KMS-11 (cell line): ENCODE measurements around the gene REPIN1.
A peak's percentile ranks its signal among the peaks of the same experiment; 100 is the strongest.

Source experiments
- H2AFZ ChIP-seq: fragments of 200-600 bp; sonication (generic); 2 replicates; pipeline ENCODE4 v1.6.1; 2016; ENCODE audit warnings: antibody characterized with exemption, mixed run types, low read depth
- H3K27ac ChIP-seq: fragments of 200-600 bp; sonication (generic); 2 replicates; pipeline ENCODE4 v1.6.1; 2016; ENCODE audit warnings: mild to moderate bottlenecking, mixed run types
- H3K27me3 ChIP-seq: fragments of 200-600 bp; sonication (generic); 2 replicates; pipeline ENCODE4 v1.6.1; 2017; ENCODE audit warnings: mild to moderate bottlenecking, low read depth, mixed run types, moderate library complexity; ENCODE audit not compliant: insufficient read depth
- H3K36me3 ChIP-seq: fragments of 200-600 bp; sonication (generic); 2 replicates; pipeline ENCODE4 v1.6.1; 2017; ENCODE audit warnings: mild to moderate bottlenecking, mixed run types; ENCODE audit not compliant: insufficient read depth
- H3K4me1 ChIP-seq: fragments of 200-600 bp; sonication (generic); 2 replicates; pipeline ENCODE4 v1.6.1; 2016; ENCODE audit warnings: mild to moderate bottlenecking, low read depth, mixed run types; ENCODE audit not compliant: poor library complexity, severe bottlenecking
- H3K4me2 ChIP-seq: fragments of 200-600 bp; sonication (generic); 2 replicates; pipeline ENCODE4 v1.7.0; 2016; ENCODE audit warnings: mild to moderate bottlenecking, mixed run types
- H3K4me3 ChIP-seq: fragments of 200-600 bp; sonication (generic); IDR thresholded peaks from 2 replicates; pipeline ENCODE4 v1.6.1; 2017; ENCODE audit warnings: low read depth, low read length, mixed read lengths; ENCODE audit not compliant: insufficient read depth
- H3K79me2 ChIP-seq: fragments of 200-600 bp; sonication (generic); 2 replicates; pipeline ENCODE4 v1.6.1; 2016; ENCODE audit warnings: low read depth, mixed run types; ENCODE audit not compliant: insufficient read depth
- H3K9ac ChIP-seq: fragments of 200-600 bp; sonication (generic); 2 replicates; pipeline ENCODE4 v1.6.1; 2016; ENCODE audit warnings: mild to moderate bottlenecking, mixed run types
- H4K20me1 ChIP-seq: fragments of 200-600 bp; sonication (generic); 2 replicates; pipeline ENCODE4 v1.6.1; 2016; ENCODE audit warnings: mild to moderate bottlenecking, mixed run types; ENCODE audit not compliant: insufficient read depth
- CTCF ChIP-seq: fragments of 200-600 bp; sonication (generic); conservative IDR thresholded peaks from 2 replicates; pipeline ENCODE4 v1.6.1; 2017; ENCODE audit warnings: low read depth, mild to moderate bottlenecking, antibody characterized with exemption, low read length, moderate library complexity, mixed read lengths

Gene REPIN1

GRCh38 chr7:150404172-150404804 lies 35.7 kb downstream of the REPIN1 start:
- TF ChIP-seq CTCF, result no peak
- H3K27ac ChIP-seq, result peak overlapping the region; percentile 93

GRCh38 chr7:150404805-150405583 lies 36.4 kb downstream of the REPIN1 start:
- peak overlapping the region; percentile 93 for H3K27ac ChIP-seq
- no peaks in the 10 kb centered on the region for H4K20me1 ChIP-seq
- H3K9ac ChIP-seq, result peak overlapping the region; percentile 97
- peak overlapping the region; percentile 62 for H3K4me3 ChIP-seq
- no peak for TF ChIP-seq CTCF
- peaks cover 76% of the 10 kb centered on the region for H3K4me1 ChIP-seq
- peaks cover under 1% of the 10 kb centered on the region; the same call in 1 of the 2 replicates for H3K36me3 ChIP-seq
- H3K4me2 ChIP-seq, result peak overlapping the region; percentile 93
- peak overlapping the region; percentile 45 for H2AFZ ChIP-seq
- H3K79me2 ChIP-seq, result peaks cover 55% of the 10 kb centered on the region
- no peaks in the 10 kb centered on the region for H3K27me3 ChIP-seq

More at GRCh38 chr7:150404172-150404804, 35.7 kb downstream of the REPIN1 start:
- peaks cover 69% of the 10 kb centered on the region for H3K4me1 ChIP-seq
- peak overlapping the region; percentile 97 for H3K9ac ChIP-seq
- peaks cover 48% of the 10 kb centered on the region for H3K79me2 ChIP-seq
- no peaks in the 10 kb centered on the region for H3K36me3 ChIP-seq
- H2AFZ ChIP-seq, result peak overlapping the region; percentile 45
- no peaks in the 10 kb centered on the region for H4K20me1 ChIP-seq
- H3K4me2 ChIP-seq, result peak overlapping the region; percentile 93
- no peaks in the 10 kb centered on the region for H3K27me3 ChIP-seq
- peak overlapping the region; percentile 62 for H3K4me3 ChIP-seq

- no peaks in the 10 kb centered on the region for H4K20me1 ChIP-seq
- H3K79me2 ChIP-seq, result peaks cover 57% of the 10 kb centered on the region
- TF ChIP-seq CTCF, result peak; percentile 40; the same call in 1 of the 2 replicates
- peaks cover 75% of the 10 kb centered on the region for H3K4me1 ChIP-seq
- H3K4me2 ChIP-seq, result peak overlapping the region; percentile 93
- H3K4me3 ChIP-seq, result peak overlapping the region; percentile 55
- H2AFZ ChIP-seq, result peak overlapping the region; percentile 45; the same call in 1 of the 2 replicates
- no peaks in the 10 kb centered on the region for H3K27me3 ChIP-seq
- peak overlapping the region; percentile 93 for H3K27ac ChIP-seq
- peak overlapping the region; percentile 97 for H3K9ac ChIP-seq
- peaks cover 7% of the 10 kb centered on the region; the same call in 1 of the 2 replicates for H3K36me3 ChIP-seq
Observed at GRCh38 chr7:150405584-150406311, 37.1 kb downstream of the REPIN1 start.

GRCh38 chr7:150406312-150406566 lies 37.6 kb downstream of the REPIN1 start:
- Histone ChIP-seq H2AFZ (no peak overlapping the region; the same call in 1 of the 2 replicates), H4K20me1 (no peaks in the 10 kb centered on the region), H3K9ac (peak overlapping the region; percentile 97), H3K4me1 (peaks cover 74% of the 10 kb centered on the region), H3K27me3 (no peaks in the 10 kb centered on the region), H3K4me2 (peak overlapping the region; percentile 93), H3K36me3 (peaks cover 7% of the 10 kb centered on the region; the same call in 1 of the 2 replicates), H3K4me3 (peak overlapping the region; percentile 55), H3K79me2 (peaks cover 57% of the 10 kb centered on the region), H3K27ac (peak overlapping the region; percentile 93)
- TF ChIP-seq CTCF, result no peak
